ENCODE results near the gene UST.

UST gene

DNA sequence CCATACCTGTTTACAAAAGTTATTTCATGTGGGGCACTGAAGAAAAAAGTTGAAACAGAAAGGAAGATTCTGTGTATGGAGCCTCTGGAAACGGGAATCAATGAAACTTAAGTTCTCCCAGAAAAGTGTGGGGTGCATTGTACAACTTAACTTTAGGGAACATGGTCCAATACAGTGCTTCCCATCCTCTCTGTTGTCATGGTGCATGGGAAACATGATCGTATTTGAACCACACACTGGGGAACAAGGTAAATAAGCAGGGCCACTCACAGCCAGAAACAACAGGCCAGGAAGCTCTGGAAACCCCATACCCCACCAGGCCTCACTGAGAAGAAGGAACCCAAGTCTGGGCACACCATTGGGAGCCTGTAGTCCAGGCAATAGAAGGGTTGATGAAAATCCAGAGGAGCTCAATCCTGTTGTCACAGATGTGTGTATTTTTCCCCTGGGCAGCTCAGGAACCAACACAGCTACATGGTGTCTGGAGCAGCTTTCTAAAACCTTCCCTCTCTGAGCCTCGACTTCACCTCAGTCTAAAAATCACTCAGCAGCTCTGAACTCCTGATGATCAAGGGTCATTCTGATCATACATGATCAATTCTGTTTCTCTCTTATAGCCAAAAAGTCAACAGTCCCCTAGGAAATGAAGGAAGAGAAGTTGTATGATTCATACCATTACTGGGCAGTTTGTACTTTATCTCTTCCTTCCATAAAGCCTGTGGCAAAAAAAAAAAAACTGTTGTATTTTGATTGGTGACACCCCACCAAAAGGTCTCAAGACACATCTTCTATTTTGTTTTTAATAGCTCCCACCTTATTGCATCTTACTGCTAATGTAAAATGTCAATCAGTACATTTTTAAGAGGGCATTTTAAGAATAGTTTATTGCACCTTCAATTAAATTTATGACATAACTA lies 372.2 kb downstream of the UST start:
- DNase-seq (ENCODE audit: low read depth), result no peak
- TF ChIP-seq, protein P1, sequence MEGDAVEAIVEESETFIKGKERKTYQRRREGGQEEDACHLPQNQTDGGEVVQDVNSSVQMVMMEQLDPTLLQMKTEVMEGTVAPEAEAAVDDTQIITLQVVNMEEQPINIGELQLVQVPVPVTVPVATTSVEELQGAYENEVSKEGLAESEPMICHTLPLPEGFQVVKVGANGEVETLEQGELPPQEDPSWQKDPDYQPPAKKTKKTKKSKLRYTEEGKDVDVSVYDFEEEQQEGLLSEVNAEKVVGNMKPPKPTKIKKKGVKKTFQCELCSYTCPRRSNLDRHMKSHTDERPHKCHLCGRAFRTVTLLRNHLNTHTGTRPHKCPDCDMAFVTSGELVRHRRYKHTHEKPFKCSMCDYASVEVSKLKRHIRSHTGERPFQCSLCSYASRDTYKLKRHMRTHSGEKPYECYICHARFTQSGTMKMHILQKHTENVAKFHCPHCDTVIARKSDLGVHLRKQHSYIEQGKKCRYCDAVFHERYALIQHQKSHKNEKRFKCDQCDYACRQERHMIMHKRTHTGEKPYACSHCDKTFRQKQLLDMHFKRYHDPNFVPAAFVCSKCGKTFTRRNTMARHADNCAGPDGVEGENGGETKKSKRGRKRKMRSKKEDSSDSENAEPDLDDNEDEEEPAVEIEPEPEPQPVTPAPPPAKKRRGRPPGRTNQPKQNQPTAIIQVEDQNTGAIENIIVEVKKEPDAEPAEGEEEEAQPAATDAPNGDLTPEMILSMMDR (IDR thresholded peaks at IDR 0.05; ENCODE audit: low read depth, low read length, missing control alignments), result no peak
- H3K4me3 ChIP-seq (ENCODE audit: low read depth, low read length), result no peak overlapping the region

DNA sequence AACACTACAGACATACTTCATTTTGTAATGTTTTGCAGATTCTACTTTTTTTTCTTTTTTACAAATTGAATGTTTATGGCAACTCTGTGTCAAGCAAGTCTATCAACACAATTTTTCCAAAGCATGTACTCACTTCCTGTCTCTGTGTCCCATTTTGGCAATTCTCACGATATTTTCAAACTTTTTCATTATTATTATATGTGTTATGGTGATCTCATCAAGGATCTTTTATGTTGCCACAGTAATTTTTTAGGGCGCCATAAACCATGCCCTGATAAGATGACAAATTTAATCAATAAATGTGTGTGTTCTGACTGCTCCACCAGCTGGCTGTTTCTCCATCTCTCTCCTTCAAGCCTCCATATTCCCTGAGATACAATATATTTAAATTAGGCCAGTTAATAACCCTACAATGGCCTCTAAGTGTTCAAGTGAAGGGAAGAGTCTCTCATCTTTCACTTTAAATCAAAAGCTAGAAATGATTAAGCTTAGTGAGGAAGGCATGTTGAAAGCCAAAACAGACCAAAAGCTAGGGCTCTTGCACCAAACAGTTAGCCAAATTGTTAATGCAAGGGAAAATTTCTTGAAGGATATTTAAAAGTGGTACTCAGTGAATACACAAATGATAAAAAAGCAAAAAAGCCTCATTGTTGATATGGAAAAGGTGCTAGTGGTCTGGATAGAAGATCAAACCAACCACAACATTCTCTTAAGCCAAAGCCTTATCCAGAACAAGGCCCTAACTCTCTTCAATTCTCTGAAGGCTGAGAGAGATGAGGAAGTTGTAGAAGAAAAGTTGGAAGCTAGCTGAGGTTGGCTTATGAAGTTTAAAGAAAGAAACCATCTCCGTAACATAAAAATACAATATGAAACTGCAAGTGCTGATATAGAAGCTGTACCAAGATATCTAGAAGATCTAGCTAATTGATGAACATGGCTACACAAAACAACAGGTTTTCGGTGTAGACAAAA lies 376.3 kb downstream of the UST start:
- TF ChIP-seq, protein P1 (IDR thresholded peaks at IDR 0.05; ENCODE audit: low read depth, low read length, missing control alignments), result no peak
- H3K4me3 ChIP-seq (ENCODE audit: low read depth, low read length), result no peak overlapping the region
- no peak for DNase-seq (ENCODE audit: low read depth)

DNA sequence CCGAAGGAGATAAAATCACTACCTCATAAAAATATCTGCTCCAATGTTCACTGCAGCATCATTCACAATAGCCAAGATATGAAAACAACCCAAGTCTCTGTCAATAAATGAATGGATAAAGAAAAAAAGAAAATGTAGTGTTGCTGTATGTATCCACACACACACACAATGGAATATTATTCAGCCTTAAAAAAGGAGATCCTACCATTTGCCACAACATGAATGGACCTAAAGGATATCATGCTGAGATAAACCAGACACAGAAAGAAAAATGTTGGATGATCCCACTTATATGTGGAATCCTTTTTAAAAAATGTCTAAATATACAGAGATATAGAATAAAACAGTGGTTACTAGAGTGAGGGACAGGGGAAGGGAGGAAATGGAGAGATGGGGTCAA lies 378.5 kb downstream of the UST start:
- TF ChIP-seq, protein P1 (IDR thresholded peaks at IDR 0.05; ENCODE audit: low read depth, low read length, missing control alignments), result no peak
- H3K4me3 ChIP-seq (ENCODE audit: low read depth, low read length), result no peak overlapping the region
- DNase-seq (ENCODE audit: low read depth), result no peak
